Caco-2 (cell line): ENCODE data around the gene NT5DC1. TPM values are rescaled to one million over a fixed set of nuclear protein-coding genes. Genes with fewer than 3 reads are reported as not detected.

ENCODE experiments used
- BruUV-seq: library from RNA; stranded (reverse); fragments of 400-500 nt; replicated peaks from 2 replicates; lab custom pipeline; 2021; lab: Mats Ljungman, UMichigan
- CTCF ChIA-PET: fragments of 300-600 bp; sonication (Branson Sonifier 250); formaldehyde crosslinking; loops from one replicate; lab custom pipeline; 2022; ENCODE audit warnings: antibody characterized with exemption; lab: Charles Lee
- POLR2A ChIA-PET: fragments of 300-600 bp; sonication (Branson Sonifier 250); formaldehyde crosslinking; loops from one replicate; lab custom pipeline; 2022; ENCODE audit warnings: antibody characterized with exemption; lab: Charles Lee
- DNase-seq, 2 experiments: peaks; one replicate each; pipeline versions ENCODE4 v3.0.0 to v3.0.0-alpha.2; 2020 to 2022
- H3K27me3 ChIP-seq: replicated peaks from 2 replicates; pipeline ENCODE4 v1.6.0; 2011; ENCODE audit warnings: low read length; ENCODE audit not compliant: control insufficient read depth, insufficient read depth
- H3K36me3 ChIP-seq: 2 replicates; pipeline ENCODE4 v1.5.1; 2011; ENCODE audit warnings: low read length; ENCODE audit not compliant: control insufficient read depth, insufficient read depth
- H3K4me1 ChIP-seq: fragments of 250-450 bp; sonication (Bioruptor Pico); 2 replicates; pipeline ENCODE4 v1.5.1; 2020; ENCODE audit warnings: mild to moderate bottlenecking
- H3K4me3 ChIP-seq: 2 replicates; pipeline ENCODE4 v1.5.1; 2011; ENCODE audit warnings: low read depth, mild to moderate bottlenecking, control low read depth, low read length
- H3K9me3 ChIP-seq: fragments of 250-450 bp; sonication (Bioruptor Pico); 2 replicates; pipeline ENCODE4 v1.5.1; 2020; ENCODE audit warnings: mild to moderate bottlenecking, moderate library complexity
- H3K27ac Mint-ChIP-seq: one replicate; pipeline ENCODE4 v1.8.0; 2022; ENCODE audit warnings: mixed read lengths; ENCODE audit not compliant: unreplicated experiment
- H3K27me3 Mint-ChIP-seq: one replicate; pipeline ENCODE4 v1.8.0; 2022; ENCODE audit warnings: mixed read lengths; ENCODE audit not compliant: insufficient read depth, unreplicated experiment
- H3K36me3 Mint-ChIP-seq: one replicate; pipeline ENCODE4 v1.8.0; 2022; ENCODE audit warnings: mild to moderate bottlenecking, mixed read lengths; ENCODE audit not compliant: insufficient read depth, unreplicated experiment
- H3K4me1 Mint-ChIP-seq: one replicate; pipeline ENCODE4 v1.8.0; 2022; ENCODE audit warnings: low read depth, mixed read lengths; ENCODE audit not compliant: unreplicated experiment
- H3K4me3 Mint-ChIP-seq: one replicate; pipeline ENCODE4 v1.8.0; 2022; ENCODE audit warnings: mild to moderate bottlenecking, moderate library complexity, mixed read lengths; ENCODE audit not compliant: unreplicated experiment
- H3K9me3 Mint-ChIP-seq: one replicate; pipeline ENCODE4 v1.8.0; 2022; ENCODE audit warnings: mixed read lengths; ENCODE audit not compliant: unreplicated experiment
- intact Hi-C: fragments of 100-400 bp; cut with micrococcal nuclease; formaldehyde crosslinking; loops from one replicate; pipeline ENCODE4 v1.10.0; 2022; ENCODE audit not compliant: unreplicated experiment
- total RNA-seq: library from RNA; stranded (reverse); gene quantifications from 2 replicates; pipeline ENCODE4 v1.2.3, GENCODE V29; 2022
- TF ChIP-seq, protein P1 (sequence below), 2 experiments: fragments of 200-600 bp in 1 of 2; IDR thresholded peaks; 1 replicate in 1 of 2; 2 replicates in 1 of 2; pipeline versions ENCODE4 v1.5.1 to v1.8.0; 2011 to 2022; ENCODE audit warnings: antibody characterized with exemption in 1 of 2, control low read depth in 1 of 2, inconsistent platforms in 1 of 2, low read depth in 1 of 2, low read length in 1 of 2, mild to moderate bottlenecking in 1 of 2, moderate library complexity in 1 of 2; ENCODE audit not compliant: insufficient read depth in 1 of 2, severe bottlenecking in 1 of 2, unreplicated experiment in 1 of 2

The NT5DC1 gene
- total RNA-seq, 1 experiment from 2014 or later, result 54.3 TPM

GRCh38 chr6:116157391-116157790, 56.7 kb downstream of the NT5DC1 start:
- H3K27ac Mint-ChIP-seq, result no peak overlapping the region
- BruUV-seq, result no TSS peak
- ChIA-PET CTCF (no interaction called here), POLR2A (no interaction called here)
- no peaks in the 10 kb centered on the region for H3K4me1 Mint-ChIP-seq
- intact Hi-C loops, result no loop called here
- no peak overlapping the region for H3K4me3 Mint-ChIP-seq
- DNase-seq, result no peak
- Histone ChIP-seq H3K9me3 (no peaks in the 10 kb centered on the region), H3K4me1 (no peaks in the 10 kb centered on the region), H3K4me3 (no peak overlapping the region), H3K36me3 (no peaks in the 10 kb centered on the region), H3K27me3 (no peaks in the 10 kb centered on the region)
- no peaks in the 10 kb centered on the region for H3K27me3 Mint-ChIP-seq
- H3K36me3 Mint-ChIP-seq, result no peaks in the 10 kb centered on the region
- TF ChIP-seq, protein P1, sequence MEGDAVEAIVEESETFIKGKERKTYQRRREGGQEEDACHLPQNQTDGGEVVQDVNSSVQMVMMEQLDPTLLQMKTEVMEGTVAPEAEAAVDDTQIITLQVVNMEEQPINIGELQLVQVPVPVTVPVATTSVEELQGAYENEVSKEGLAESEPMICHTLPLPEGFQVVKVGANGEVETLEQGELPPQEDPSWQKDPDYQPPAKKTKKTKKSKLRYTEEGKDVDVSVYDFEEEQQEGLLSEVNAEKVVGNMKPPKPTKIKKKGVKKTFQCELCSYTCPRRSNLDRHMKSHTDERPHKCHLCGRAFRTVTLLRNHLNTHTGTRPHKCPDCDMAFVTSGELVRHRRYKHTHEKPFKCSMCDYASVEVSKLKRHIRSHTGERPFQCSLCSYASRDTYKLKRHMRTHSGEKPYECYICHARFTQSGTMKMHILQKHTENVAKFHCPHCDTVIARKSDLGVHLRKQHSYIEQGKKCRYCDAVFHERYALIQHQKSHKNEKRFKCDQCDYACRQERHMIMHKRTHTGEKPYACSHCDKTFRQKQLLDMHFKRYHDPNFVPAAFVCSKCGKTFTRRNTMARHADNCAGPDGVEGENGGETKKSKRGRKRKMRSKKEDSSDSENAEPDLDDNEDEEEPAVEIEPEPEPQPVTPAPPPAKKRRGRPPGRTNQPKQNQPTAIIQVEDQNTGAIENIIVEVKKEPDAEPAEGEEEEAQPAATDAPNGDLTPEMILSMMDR (IDR thresholded peaks at IDR 0.05; ENCODE audit: insufficient read depth in 1 of 2, low read depth in 1 of 2, low read length in 1 of 2, severe bottlenecking in 1 of 2, unreplicated experiment in 1 of 2), result no peak
- H3K9me3 Mint-ChIP-seq, result no peaks in the 10 kb centered on the region

DNA sequence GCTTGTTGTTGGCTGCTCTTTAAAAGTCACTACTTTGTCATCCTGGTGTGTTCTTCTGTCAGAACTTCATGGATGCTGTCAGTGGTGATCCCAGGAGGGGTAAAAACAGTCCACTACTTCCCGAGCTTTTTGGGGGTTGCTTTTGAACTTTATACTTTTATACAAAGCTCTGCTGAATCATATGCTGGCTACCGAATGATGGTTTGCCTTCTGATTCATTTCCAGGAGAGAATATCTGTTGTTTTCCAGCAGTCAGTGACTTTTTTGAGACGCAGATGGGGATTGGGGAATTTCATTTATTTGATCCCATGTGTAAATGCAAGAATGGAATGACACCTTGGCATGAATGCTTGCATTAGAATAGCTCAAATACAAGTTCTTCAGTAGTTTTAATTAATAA, 58.0 kb downstream of the NT5DC1 start:
- CTCF ChIA-PET, result no interaction called here
- intact Hi-C loops, result no loop called here
- DNase-seq, result no peak
- no peaks in the 10 kb centered on the region for H3K4me1 ChIP-seq
- Mint-ChIP-seq H3K36me3 (no peaks in the 10 kb centered on the region), H3K4me1 (no peaks in the 10 kb centered on the region), H3K4me3 (no peak overlapping the region), H3K9me3 (peaks cover 7% of the 10 kb centered on the region), H3K27ac (no peak overlapping the region), H3K27me3 (no peaks in the 10 kb centered on the region)
- POLR2A ChIA-PET, result no interaction called here
- H3K4me3 ChIP-seq, result no peak overlapping the region
- no peaks in the 10 kb centered on the region for H3K27me3 ChIP-seq
- H3K36me3 ChIP-seq, result no peaks in the 10 kb centered on the region
- no TSS peak for BruUV-seq
- no peaks in the 10 kb centered on the region for H3K9me3 ChIP-seq
- TF ChIP-seq, protein P1 (IDR thresholded peaks at IDR 0.05; ENCODE audit: insufficient read depth in 1 of 2, low read depth in 1 of 2, low read length in 1 of 2, severe bottlenecking in 1 of 2, unreplicated experiment in 1 of 2), result no peak

- Histone ChIP-seq H3K27me3 (no peaks in the 10 kb centered on the region), H3K36me3 (no peaks in the 10 kb centered on the region), H3K9me3 (no peaks in the 10 kb centered on the region), H3K4me3 (no peak overlapping the region), H3K4me1 (no peaks in the 10 kb centered on the region)
- Mint-ChIP-seq H3K27ac (no peak overlapping the region), H3K36me3 (no peaks in the 10 kb centered on the region), H3K4me3 (no peak overlapping the region), H3K9me3 (peaks cover 11% of the 10 kb centered on the region), H3K27me3 (no peaks in the 10 kb centered on the region), H3K4me1 (no peaks in the 10 kb centered on the region)
- TF ChIP-seq, protein P1 (IDR thresholded peaks at IDR 0.05; ENCODE audit: insufficient read depth in 1 of 2, low read depth in 1 of 2, low read length in 1 of 2, severe bottlenecking in 1 of 2, unreplicated experiment in 1 of 2), result no peak
- no peak for DNase-seq
- ChIA-PET CTCF (no interaction called here), POLR2A (no interaction called here)
- intact Hi-C loops, result no loop called here
- BruUV-seq, result no TSS peak
Measured at GRCh38 chr6:116159782-116160524, 59.3 kb downstream of the NT5DC1 start.
